ENCODE data around the gene PRLR.

- no peak for TF ChIP-seq EZH2 (IDR thresholded peaks at IDR 0.05; ENCODE audit: borderline replicate concordance, insufficient read depth, low read length, poor library complexity, severe bottlenecking)
- TF ChIP-seq CTCF (IDR thresholded peaks at IDR 0.05; ENCODE audit: poor library complexity, severe bottlenecking) = no peak
- TF ChIP-seq EP300 (conservative IDR thresholded peaks at IDR 0.05; ENCODE audit: poor library complexity, severe bottlenecking) = no peak
- TF ChIP-seq, protein P1, sequence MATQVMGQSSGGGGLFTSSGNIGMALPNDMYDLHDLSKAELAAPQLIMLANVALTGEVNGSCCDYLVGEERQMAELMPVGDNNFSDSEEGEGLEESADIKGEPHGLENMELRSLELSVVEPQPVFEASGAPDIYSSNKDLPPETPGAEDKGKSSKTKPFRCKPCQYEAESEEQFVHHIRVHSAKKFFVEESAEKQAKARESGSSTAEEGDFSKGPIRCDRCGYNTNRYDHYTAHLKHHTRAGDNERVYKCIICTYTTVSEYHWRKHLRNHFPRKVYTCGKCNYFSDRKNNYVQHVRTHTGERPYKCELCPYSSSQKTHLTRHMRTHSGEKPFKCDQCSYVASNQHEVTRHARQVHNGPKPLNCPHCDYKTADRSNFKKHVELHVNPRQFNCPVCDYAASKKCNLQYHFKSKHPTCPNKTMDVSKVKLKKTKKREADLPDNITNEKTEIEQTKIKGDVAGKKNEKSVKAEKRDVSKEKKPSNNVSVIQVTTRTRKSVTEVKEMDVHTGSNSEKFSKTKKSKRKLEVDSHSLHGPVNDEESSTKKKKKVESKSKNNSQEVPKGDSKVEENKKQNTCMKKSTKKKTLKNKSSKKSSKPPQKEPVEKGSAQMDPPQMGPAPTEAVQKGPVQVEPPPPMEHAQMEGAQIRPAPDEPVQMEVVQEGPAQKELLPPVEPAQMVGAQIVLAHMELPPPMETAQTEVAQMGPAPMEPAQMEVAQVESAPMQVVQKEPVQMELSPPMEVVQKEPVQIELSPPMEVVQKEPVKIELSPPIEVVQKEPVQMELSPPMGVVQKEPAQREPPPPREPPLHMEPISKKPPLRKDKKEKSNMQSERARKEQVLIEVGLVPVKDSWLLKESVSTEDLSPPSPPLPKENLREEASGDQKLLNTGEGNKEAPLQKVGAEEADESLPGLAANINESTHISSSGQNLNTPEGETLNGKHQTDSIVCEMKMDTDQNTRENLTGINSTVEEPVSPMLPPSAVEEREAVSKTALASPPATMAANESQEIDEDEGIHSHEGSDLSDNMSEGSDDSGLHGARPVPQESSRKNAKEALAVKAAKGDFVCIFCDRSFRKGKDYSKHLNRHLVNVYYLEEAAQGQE (IDR thresholded peaks at IDR 0.05; ENCODE audit: borderline replicate concordance) = no peak
- TF ChIP-seq POLR2AphosphoS5 (IDR thresholded peaks at IDR 0.05) = no peak
- no peak for TF ChIP-seq SMC3 (conservative IDR thresholded peaks at IDR 0.05; ENCODE audit: poor library complexity)
Observed at GRCh38 chr5:35237580-35238376, 7.5 kb upstream of the PRLR start.

All from neural cell (in vitro differentiated cells).